IPS DF 6.9 (cell line): Measurements from ENCODE around the gene FGGY.
"Not testable (repeated sequence)": the region's sequence is repeated elsewhere in the genome, so short reads cannot be mapped to it uniquely, and the experiment has no call there.

ENCODE experiments used
- DNase-seq: peaks from one replicate; pipeline ENCODE4 v3.0.0-alpha.2; 2013; ENCODE audit warnings: low read depth, low spot score
- H3K27ac ChIP-seq: one replicate; pipeline ENCODE4 v1.5.1; 2013; ENCODE audit warnings: low read length, control low read depth
- H3K27me3 ChIP-seq: 2 replicates; pipeline ENCODE4 v1.6.1; 2013; ENCODE audit warnings: mild to moderate bottlenecking, low read length; ENCODE audit not compliant: control insufficient read depth, insufficient read depth
- H3K36me3 ChIP-seq: 2 replicates; pipeline ENCODE4 v1.6.1; 2013; ENCODE audit warnings: low read length; ENCODE audit not compliant: control insufficient read depth, insufficient read depth
- H3K4me1 ChIP-seq: 2 replicates; pipeline ENCODE4 v1.6.1; 2013; ENCODE audit warnings: low read length; ENCODE audit not compliant: control insufficient read depth, insufficient read depth
- H3K4me3 ChIP-seq: 2 replicates; pipeline ENCODE4 v1.5.1; 2013; ENCODE audit warnings: mild to moderate bottlenecking, low read length
- H3K9me3 ChIP-seq: 2 replicates; pipeline ENCODE4 v1.6.1; 2013; ENCODE audit warnings: low read length, inconsistent platforms; ENCODE audit not compliant: control insufficient read depth, insufficient read depth
- WGBS: extraction: QIAGEN DNeasy Blood & Tissue Kit; methylation state at CpG from one replicate; pipeline ENCODE4 v1.1.7; 2013; ENCODE audit warnings: mixed read lengths, missing lambda C conversion rate; ENCODE audit not compliant: insufficient read length, insufficient coverage; 5-methylcytosine and 5-hydroxymethylcytosine counted together

FGGY gene

GRCh38 chr1:59352065-59352464, 55.2 kb downstream of the FGGY start:
- Histone ChIP-seq H3K9me3 (no peaks in the 10 kb centered on the region), H3K36me3 (no peaks in the 10 kb centered on the region), H3K27me3 (no peaks in the 10 kb centered on the region), H3K27ac (no peak overlapping the region), H3K4me1 (no peaks in the 10 kb centered on the region), H3K4me3 (no peak overlapping the region)
- WGBS = no CpG with 5 or more reads among the region's 1 CpG
- DNase-seq = no peak

GRCh38 chr1:59353453-59353852, 56.6 kb downstream of the FGGY start:
- no peaks in the 10 kb centered on the region for H3K4me1 ChIP-seq

GRCh38 chr1:59354239-59354638, 57.3 kb downstream of the FGGY start:
- H3K9me3 ChIP-seq, H3K4me3 ChIP-seq, H3K4me1 ChIP-seq, H3K27ac ChIP-seq, H3K27me3 ChIP-seq, H3K36me3 ChIP-seq, DNase-seq: not testable (repeated sequence)
- WGBS = no CpG with 5 or more reads among the region's 4 CpGs

More at GRCh38 chr1:59353453-59353852, 56.6 kb downstream of the FGGY start:
- no CpG with 5 or more reads among the region's 3 CpGs for WGBS
- no peaks in the 10 kb centered on the region for H3K36me3 ChIP-seq
- no peak overlapping the region for H3K4me3 ChIP-seq
- no peaks in the 10 kb centered on the region for H3K9me3 ChIP-seq
- DNase-seq = no peak
- no peak overlapping the region for H3K27ac ChIP-seq
- no peaks in the 10 kb centered on the region for H3K27me3 ChIP-seq

GRCh38 chr1:59354709-59355337, 57.9 kb downstream of the FGGY start:
- Histone ChIP-seq H3K27me3 (no peaks in the 10 kb centered on the region), H3K4me1 (no peaks in the 10 kb centered on the region), H3K4me3 (no peak overlapping the region), H3K27ac (no peak overlapping the region), H3K9me3 (no peaks in the 10 kb centered on the region), H3K36me3 (no peaks in the 10 kb centered on the region)
- WGBS = no CpG with 5 or more reads among the region's 5 CpGs
- no peak for DNase-seq

GRCh38 chr1:59355361-59355760, 58.5 kb downstream of the FGGY start:
- H3K27me3 ChIP-seq = no peaks in the 10 kb centered on the region
- no peaks in the 10 kb centered on the region for H3K4me1 ChIP-seq
- no peak for DNase-seq
- no peak overlapping the region for H3K27ac ChIP-seq
- no peaks in the 10 kb centered on the region for H3K9me3 ChIP-seq
- H3K4me3 ChIP-seq = no peak overlapping the region
- no peaks in the 10 kb centered on the region for H3K36me3 ChIP-seq

GRCh38 chr1:59356627-59357026, 59.7 kb downstream of the FGGY start:
- Histone ChIP-seq H3K27ac (no peak overlapping the region), H3K27me3 (no peaks in the 10 kb centered on the region), H3K9me3 (no peaks in the 10 kb centered on the region), H3K4me3 (no peak overlapping the region), H3K36me3 (no peaks in the 10 kb centered on the region), H3K4me1 (no peaks in the 10 kb centered on the region)
- WGBS = no CpG with 5 or more reads among the region's 1 CpG
- DNase-seq = no peak

GRCh38 chr1:59357645-59358320, 60.9 kb downstream of the FGGY start:
- Histone ChIP-seq H3K4me1 (no peaks in the 10 kb centered on the region), H3K27ac (no peak overlapping the region), H3K4me3 (no peak overlapping the region), H3K36me3 (no peaks in the 10 kb centered on the region), H3K27me3 (no peaks in the 10 kb centered on the region), H3K9me3 (no peaks in the 10 kb centered on the region; the same call in 1 of the 2 replicates)
- DNase-seq = no peak
- whole genome bisulfite sequencing = no CpG with 5 or more reads among the region's 5 CpGs

- no peak overlapping the region for H3K4me3 ChIP-seq
- H3K27me3 ChIP-seq = no peaks in the 10 kb centered on the region
- H3K4me1 ChIP-seq = no peaks in the 10 kb centered on the region
- no peaks in the 10 kb centered on the region for H3K36me3 ChIP-seq
- no peak overlapping the region for H3K27ac ChIP-seq
- no peaks in the 10 kb centered on the region; the same call in 1 of the 2 replicates for H3K9me3 ChIP-seq
- no peak for DNase-seq
- WGBS = no CpG with 5 or more reads among the region's 1 CpG
Observed at GRCh38 chr1:59359325-59359724, 62.4 kb downstream of the FGGY start.

- no peaks in the 10 kb centered on the region; the same call in 1 of the 2 replicates for H3K9me3 ChIP-seq
- DNase-seq = no peak
- WGBS = no CpG with 5 or more reads among the region's 4 CpGs
Observed at GRCh38 chr1:59360170-59360569, 63.3 kb downstream of the FGGY start.

GRCh38 chr1:59360729-59361128, 63.8 kb downstream of the FGGY start:
- H3K4me1 ChIP-seq = no peaks in the 10 kb centered on the region
- no CpG with 5 or more reads among the region's 2 CpGs for WGBS
- H3K4me3 ChIP-seq = no peak overlapping the region
- H3K9me3 ChIP-seq = no peaks in the 10 kb centered on the region; the same call in 1 of the 2 replicates
- no peak overlapping the region for H3K27ac ChIP-seq
- DNase-seq = no peak
- H3K27me3 ChIP-seq = no peaks in the 10 kb centered on the region
- H3K36me3 ChIP-seq = no peaks in the 10 kb centered on the region; the same call in 1 of the 2 replicates

More at GRCh38 chr1:59360170-59360569, 63.3 kb downstream of the FGGY start:
- no peaks in the 10 kb centered on the region for H3K27me3 ChIP-seq
- H3K4me1 ChIP-seq = no peaks in the 10 kb centered on the region
- no peak overlapping the region for H3K4me3 ChIP-seq
- H3K36me3 ChIP-seq = no peaks in the 10 kb centered on the region; the same call in 1 of the 2 replicates
- H3K27ac ChIP-seq = no peak overlapping the region

- Histone ChIP-seq H3K36me3 (no peaks in the 10 kb centered on the region; the same call in 1 of the 2 replicates), H3K4me1 (no peaks in the 10 kb centered on the region), H3K27ac (no peak overlapping the region), H3K4me3 (no peak overlapping the region), H3K9me3 (no peaks in the 10 kb centered on the region; the same call in 1 of the 2 replicates), H3K27me3 (no peaks in the 10 kb centered on the region)
- no peak for DNase-seq
- no CpG with 5 or more reads among the region's 8 CpGs for WGBS
Observed at GRCh38 chr1:59361766-59362165, 64.9 kb downstream of the FGGY start.
